HUES6 (cell line): ENCODE data around the gene TREML2.
"Not testable (repeated sequence)": the region's sequence is repeated elsewhere in the genome, so short reads cannot be mapped to it uniquely, and the experiment has no call there.

Source experiments
- H3K27ac ChIP-seq: 2 replicates; pipeline ENCODE4 v1.7.0; 2013; ENCODE audit warnings: low read depth, mild to moderate bottlenecking, low read length, inconsistent platforms
- H3K27me3 ChIP-seq: 2 replicates; pipeline ENCODE4 v1.6.1; 2013; ENCODE audit warnings: low read length; ENCODE audit not compliant: control insufficient read depth, insufficient read depth
- H3K36me3 ChIP-seq: 2 replicates; pipeline ENCODE4 v1.6.1; 2013; ENCODE audit warnings: low read length; ENCODE audit not compliant: control insufficient read depth, insufficient read depth
- H3K4me1 ChIP-seq: 2 replicates; pipeline ENCODE4 v1.6.1; 2013; ENCODE audit warnings: low read length; ENCODE audit not compliant: control insufficient read depth, insufficient read depth
- H3K4me3 ChIP-seq: 2 replicates; pipeline ENCODE4 v1.5.1; 2013; ENCODE audit warnings: low read depth, low read length
- H3K9ac ChIP-seq: one replicate; pipeline ENCODE4 v1.6.1; 2013; ENCODE audit warnings: mild to moderate bottlenecking, low read length
- H3K9me3 ChIP-seq: 2 replicates; pipeline ENCODE4 v1.6.1; 2013; ENCODE audit warnings: low read depth, low read length; ENCODE audit not compliant: control insufficient read depth, insufficient read depth

The TREML2 gene, protein sequence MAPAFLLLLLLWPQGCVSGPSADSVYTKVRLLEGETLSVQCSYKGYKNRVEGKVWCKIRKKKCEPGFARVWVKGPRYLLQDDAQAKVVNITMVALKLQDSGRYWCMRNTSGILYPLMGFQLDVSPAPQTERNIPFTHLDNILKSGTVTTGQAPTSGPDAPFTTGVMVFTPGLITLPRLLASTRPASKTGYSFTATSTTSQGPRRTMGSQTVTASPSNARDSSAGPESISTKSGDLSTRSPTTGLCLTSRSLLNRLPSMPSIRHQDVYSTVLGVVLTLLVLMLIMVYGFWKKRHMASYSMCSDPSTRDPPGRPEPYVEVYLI

DNA sequence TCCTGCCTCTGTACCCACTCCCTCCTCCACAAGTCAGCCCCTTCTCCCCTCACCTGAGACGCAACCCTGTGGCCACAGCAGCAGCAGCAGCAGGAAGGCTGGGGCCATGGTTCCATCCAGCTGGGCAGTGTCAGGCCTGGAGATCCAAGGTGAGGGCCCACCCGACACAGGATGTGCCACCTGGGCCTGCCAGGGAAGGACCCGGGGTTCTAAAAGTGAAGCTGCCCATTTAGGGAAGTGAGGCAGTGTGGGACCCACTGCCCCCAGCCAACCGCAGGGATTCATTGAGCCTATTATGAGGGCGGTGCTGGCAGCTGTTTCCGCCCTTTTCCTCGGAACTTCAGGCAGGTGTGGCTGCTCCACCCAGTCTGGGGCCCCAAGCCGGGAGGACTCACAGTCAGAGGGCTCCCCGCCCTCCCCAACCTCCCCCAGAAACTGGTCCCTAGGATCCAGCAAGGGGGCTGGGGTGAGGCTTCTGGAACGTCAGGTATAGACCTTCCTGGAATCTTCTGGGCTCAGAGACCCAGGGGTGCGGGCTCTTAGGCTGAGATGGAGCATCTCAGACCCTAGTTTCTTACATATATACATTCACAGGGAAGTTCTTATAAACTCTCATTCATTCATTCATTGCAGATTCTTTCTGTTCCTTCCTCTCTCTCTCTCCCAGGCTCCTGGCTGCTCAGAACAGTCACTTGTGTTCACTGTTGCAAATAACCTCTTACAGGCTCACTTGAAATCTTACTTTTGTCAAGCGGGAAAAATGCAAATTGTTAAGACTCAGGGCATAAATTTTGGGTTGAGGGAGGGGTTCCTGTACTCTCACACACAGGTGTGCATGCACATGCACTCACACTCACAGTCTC is at the start of gene TREML2:
Gene TREML2, minus strand, starts transcription at position 249 of the 863 bp plus-strand sequence. Its CDS starts 141 bp downstream, at position 108.
- Histone ChIP-seq H3K27ac (no peak within 1 kb of the TSS), H3K9me3 (no peaks in the 10 kb centered on the region), H3K36me3 (no peaks in the 10 kb centered on the region), H3K9ac (no peak within 1 kb of the TSS), H3K27me3 (peaks cover under 1% of the 10 kb centered on the region; the same call in 1 of the 2 replicates), H3K4me3 (no peak within 1 kb of the TSS), H3K4me1 (peaks cover 12% of the 10 kb centered on the region)

DNA sequence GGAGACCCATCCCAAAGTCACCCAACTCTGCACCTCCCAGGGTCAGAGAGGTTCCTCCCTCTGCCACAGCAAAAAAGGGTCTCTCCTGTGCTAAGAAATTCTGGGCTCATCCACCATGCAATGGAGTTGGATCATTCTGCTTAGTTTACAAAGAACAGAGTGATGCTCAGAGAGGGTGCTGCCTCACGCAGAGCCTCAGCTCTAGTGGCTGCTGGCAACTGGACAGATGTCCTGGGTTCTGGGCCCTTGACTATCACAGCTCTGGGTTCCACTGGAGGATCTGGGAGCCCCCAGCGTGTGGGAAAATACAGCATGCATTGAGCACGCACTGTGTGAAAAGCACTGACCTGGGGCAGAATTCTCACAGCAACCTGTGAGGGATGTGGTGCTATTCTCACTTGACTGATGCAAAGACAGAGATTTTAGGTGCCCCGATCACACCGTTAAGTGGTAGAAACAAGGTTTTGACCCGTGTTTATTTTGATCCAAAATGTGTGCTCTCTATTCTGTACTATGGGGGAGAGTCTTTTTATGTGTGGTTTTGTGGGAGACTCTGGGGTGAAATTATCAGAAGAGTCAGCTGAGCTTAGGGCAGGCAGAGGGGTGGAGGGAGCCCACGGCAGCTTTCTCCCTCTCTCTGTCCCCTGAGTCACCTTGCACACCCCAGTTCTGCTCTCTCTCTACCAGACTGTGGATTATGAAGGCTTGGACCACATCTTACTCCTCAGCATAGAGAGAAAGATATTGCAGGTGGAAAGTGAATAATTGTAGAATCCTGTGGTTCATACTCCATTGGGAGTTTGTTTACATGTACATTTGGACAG is 47.1 kb upstream of the TREML2 start:
- Histone ChIP-seq H3K27ac (no peak overlapping the region), H3K9me3 (no peaks in the 10 kb centered on the region), H3K9ac (no peak overlapping the region), H3K27me3 (peaks cover 4% of the 10 kb centered on the region; the same call in 1 of the 2 replicates), H3K4me1 (no peaks in the 10 kb centered on the region), H3K36me3 (no peaks in the 10 kb centered on the region), H3K4me3 (no peak overlapping the region)

DNA sequence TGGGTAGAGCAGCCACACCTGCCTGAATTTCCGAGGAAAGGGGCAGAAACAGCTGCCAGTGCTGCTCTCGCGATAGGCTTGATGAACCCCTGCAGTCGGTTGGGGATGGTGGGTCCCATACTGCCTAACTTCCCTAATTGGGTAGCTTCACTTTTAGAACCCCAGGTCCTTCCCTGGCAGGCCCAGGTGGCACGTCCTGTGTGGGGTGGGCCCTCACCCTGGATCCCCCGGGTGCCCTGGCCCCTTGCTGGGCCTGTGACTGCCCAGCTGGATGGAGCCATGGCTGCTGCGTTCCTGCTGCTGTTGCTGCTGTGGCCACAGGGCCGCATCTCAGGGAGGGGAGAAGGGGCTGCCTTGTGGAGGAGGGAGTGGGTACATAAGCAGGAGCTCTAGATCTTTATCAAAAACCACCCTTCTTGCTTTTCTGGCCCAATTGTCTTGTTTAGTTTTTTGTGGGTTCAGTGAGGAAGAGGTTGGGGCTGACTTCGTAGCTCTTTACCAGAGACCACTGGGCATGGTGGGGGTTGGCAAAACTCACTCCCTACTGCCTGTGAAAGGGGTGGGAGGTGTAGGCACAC is 46.4 kb upstream of the TREML2 start:
- Histone ChIP-seq H3K4me3 (no peak overlapping the region), H3K9me3 (no peaks in the 10 kb centered on the region), H3K27me3 (peaks cover 4% of the 10 kb centered on the region; the same call in 1 of the 2 replicates), H3K4me1 (no peaks in the 10 kb centered on the region), H3K27ac (no peak overlapping the region), H3K36me3 (no peaks in the 10 kb centered on the region), H3K9ac (no peak overlapping the region)

DNA sequence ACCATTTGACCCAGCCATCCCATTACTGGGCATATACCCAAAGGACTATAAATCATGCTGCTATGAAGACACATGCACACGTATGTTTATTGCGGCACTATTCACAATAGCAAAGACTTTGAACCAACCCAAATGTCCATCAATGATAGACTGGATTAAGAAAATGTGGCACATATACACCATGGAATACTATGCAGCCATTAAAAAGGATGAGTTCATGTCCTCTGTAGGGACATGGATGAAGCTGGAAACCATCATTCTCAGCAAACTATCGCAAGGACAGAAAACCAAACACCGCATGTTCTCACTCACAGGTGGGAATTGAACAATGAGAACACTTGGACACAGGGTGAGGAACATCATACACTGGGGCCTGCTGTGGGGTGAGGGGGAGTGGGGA is 45.6 kb upstream of the TREML2 start:
- H3K27me3 ChIP-seq, H3K9me3 ChIP-seq, H3K4me1 ChIP-seq, H3K9ac ChIP-seq, H3K36me3 ChIP-seq, H3K27ac ChIP-seq, H3K4me3 ChIP-seq: not testable (repeated sequence)

DNA sequence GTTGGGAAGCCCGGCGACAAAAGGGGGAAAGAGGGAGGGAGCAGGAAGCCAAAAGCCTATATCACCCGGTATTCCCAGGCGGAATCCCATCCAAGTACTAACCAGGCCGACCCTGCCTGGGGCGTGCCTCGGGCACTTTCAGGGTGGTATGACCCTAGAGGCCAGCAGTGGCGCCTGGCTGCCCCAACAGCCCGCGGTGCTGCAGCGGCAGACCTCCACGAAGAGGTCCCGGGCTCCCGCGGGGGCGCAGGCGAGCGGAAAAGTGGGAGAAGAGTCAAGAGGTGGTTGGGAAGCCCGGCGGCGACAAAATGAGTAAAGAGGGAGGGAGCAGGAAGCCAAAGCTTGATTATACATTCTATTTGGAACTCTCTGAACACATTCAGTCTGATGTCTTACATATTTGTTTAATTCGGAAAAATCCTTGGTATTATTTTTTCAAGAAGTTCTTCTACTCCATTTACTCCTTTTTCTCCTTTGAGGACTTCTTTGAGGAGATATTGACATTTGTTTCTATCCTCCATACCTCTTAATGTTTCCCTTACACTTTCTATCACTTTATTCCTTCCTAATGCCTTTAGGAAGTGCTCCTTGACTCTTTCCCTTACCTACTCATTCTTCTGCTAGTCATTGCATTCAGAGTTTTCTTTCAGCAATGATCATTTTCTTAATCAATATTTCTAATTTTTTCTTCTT is 38.7 kb upstream of the TREML2 start:
- H3K27me3 ChIP-seq: peaks cover 16% of the 10 kb centered on the region
- no peak overlapping the region for H3K27ac ChIP-seq
- H3K4me3 ChIP-seq: peak overlapping the region; percentile 64
- no peaks in the 10 kb centered on the region for H3K36me3 ChIP-seq
- peaks cover 5% of the 10 kb centered on the region for H3K4me1 ChIP-seq
- no peaks in the 10 kb centered on the region for H3K9me3 ChIP-seq
- no peak overlapping the region for H3K9ac ChIP-seq

DNA sequence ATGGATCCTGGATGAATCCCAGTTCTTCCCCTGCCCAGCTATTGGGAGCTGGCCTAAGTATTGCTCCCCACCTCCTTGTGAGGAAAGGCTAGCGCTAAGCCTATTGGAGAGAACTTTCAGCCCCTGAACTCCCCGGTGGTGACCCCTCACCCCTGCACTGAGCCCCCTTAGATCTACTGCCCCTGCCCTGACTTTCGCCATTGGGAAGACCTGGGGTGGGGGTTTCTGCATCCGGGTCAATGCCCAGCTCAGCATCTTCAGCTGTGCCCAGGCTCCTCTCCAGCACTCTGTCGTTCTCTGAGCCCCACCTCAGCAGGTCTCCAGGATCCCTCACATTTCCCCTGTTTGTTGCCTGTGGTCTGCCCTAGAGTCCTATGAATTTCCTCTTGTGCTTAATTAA is 36.2 kb upstream of the TREML2 start:
- Histone ChIP-seq H3K4me1 (peaks cover 8% of the 10 kb centered on the region), H3K9me3 (no peaks in the 10 kb centered on the region), H3K4me3 (no peak overlapping the region), H3K27me3 (peaks cover 16% of the 10 kb centered on the region), H3K27ac (no peak overlapping the region), H3K36me3 (no peaks in the 10 kb centered on the region), H3K9ac (no peak overlapping the region)

DNA sequence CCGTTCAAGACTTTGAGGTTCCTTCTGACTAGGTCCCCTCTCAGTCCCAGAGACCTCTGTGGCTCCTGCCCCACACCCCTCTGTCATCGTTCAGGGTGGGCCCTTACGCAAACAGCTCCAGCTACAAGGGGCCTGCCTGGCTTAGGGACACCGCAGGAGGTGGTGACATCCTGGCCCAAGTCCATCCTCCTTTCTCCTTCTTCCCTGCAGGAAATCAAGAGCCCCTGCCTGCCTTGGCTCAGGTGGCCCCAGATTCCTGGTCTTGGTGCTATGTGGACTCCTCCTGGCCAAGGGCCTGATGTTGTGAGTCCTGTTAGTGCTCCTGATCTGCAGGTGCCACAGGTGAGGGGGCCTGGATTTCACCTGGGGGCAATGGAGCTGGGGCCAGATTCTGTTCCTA is 35.3 kb upstream of the TREML2 start:
- H3K27ac ChIP-seq: no peak overlapping the region
- H3K4me1 ChIP-seq: peaks cover 8% of the 10 kb centered on the region
- no peaks in the 10 kb centered on the region for H3K36me3 ChIP-seq
- H3K27me3 ChIP-seq: peaks cover 16% of the 10 kb centered on the region
- no peak overlapping the region for H3K9ac ChIP-seq
- H3K4me3 ChIP-seq: no peak overlapping the region
- no peaks in the 10 kb centered on the region for H3K9me3 ChIP-seq

DNA sequence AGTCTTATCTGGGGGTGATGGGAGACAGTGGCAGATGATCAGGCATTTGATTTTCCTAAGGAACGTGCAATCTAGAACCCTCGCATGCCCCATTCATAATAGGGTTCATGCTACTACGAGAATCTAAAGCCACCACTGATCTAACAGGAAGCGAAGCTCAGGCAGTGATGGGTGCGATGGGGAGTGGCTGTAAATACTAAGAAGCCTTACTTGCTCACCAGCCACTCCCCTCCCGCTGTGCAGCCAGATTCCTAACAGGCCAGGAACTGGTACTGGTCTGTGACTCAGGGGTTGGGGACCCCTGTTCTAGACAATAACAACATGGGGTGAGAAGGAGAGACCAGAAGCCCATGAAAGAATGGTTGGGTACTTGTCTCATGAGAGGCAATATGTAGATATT is 31.7 kb upstream of the TREML2 start:
- Histone ChIP-seq H3K27ac (no peak overlapping the region), H3K9me3 (no peaks in the 10 kb centered on the region), H3K36me3 (no peaks in the 10 kb centered on the region), H3K4me1 (peaks cover 11% of the 10 kb centered on the region), H3K4me3 (no peak overlapping the region), H3K27me3 (no peaks in the 10 kb centered on the region), H3K9ac (no peak overlapping the region)

DNA sequence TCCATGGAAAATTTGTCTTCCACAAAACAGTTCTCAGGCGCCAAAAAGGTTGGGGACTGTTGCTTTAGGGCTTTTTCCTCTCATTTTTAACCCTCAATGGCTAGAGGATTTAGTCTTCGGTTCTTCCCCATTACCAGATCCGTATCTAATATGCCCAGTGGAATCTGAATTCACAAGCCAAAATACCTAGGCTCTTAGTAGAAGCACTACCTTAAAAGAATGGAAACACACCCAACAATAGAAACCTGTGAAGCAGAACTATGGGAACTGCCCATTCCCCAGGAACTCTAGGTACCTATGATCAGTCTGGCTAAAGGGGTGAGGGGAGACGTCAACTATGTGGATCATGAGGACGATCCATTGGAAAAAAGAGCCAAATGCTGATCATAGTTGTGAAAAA is 30.3 kb upstream of the TREML2 start:
- Histone ChIP-seq H3K4me1 (peaks cover 8% of the 10 kb centered on the region), H3K4me3 (no peak overlapping the region), H3K27me3 (no peaks in the 10 kb centered on the region), H3K27ac (no peak overlapping the region), H3K9ac (no peak overlapping the region), H3K9me3 (no peaks in the 10 kb centered on the region), H3K36me3 (no peaks in the 10 kb centered on the region)

DNA sequence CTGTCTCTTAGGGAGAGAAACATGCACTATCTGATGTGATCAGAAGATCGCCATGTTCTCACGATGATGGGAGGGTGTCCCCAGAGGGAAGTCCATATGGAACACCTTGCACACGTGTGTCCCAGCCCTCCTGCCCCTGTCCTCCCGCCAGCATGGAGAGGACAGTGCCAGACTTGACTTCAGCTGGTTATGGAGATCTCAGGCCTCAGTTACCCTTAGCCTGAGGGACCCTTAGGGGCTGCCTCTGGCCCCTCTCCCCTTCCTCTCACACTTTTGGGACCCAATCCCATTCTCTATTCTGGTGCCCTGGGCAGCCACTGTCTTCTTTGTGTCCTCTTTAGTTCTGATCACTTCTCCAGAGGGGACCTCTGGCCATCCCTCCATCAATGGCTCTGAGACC is 28.8 kb upstream of the TREML2 start:
- Histone ChIP-seq H3K4me1 (peaks cover 7% of the 10 kb centered on the region; the same call in 1 of the 2 replicates), H3K27ac (no peak overlapping the region), H3K4me3 (no peak overlapping the region), H3K9me3 (no peaks in the 10 kb centered on the region), H3K9ac (no peak overlapping the region), H3K27me3 (no peaks in the 10 kb centered on the region), H3K36me3 (no peaks in the 10 kb centered on the region)
